ENCODE data around the gene SRSF4.

Gene SRSF4

GRCh38 chr1:29179641-29180184, 2.0 kb downstream of the SRSF4 start:
- 11% methylated on average over 1 of the region's 4 CpGs for WGBS (ENCODE audit: insufficient coverage)
- POLR2A ChIA-PET = no interaction called here
- peaks cover 19 to 44% (median 28%) of the 10 kb centered on the region in 4 experiments for H3K4me1 ChIP-seq (ENCODE audit: control extremely low read depth in 1 of 4, control insufficient read depth in 4 of 4, insufficient read depth in 4 of 4, low read length in 3 of 4)

GRCh38 chr1:29177022-29177705, 4.5 kb downstream of the SRSF4 start:
- Histone ChIP-seq H3K4me1 (ENCODE audit: control extremely low read depth in 1 of 4, control insufficient read depth in 4 of 4, insufficient read depth in 4 of 4, low read length in 3 of 4) (peaks cover 19 to 33% (median 20%) of the 10 kb centered on the region in 4 experiments), H3K27ac (ENCODE audit: insufficient read depth in 1 of 2, low read depth in 1 of 2, low read length in 2 of 2, poor library complexity in 1 of 2, severe bottlenecking in 2 of 2) (no peak overlapping the region), H3K36me3 (ENCODE audit: control insufficient read depth in 4 of 4, insufficient read depth in 4 of 4, low read length in 3 of 4) (peaks cover 2 to 21% (median 4%) of the 10 kb centered on the region in 4 experiments), H3K9me3 (ENCODE audit: control extremely low read depth in 1 of 5, control insufficient read depth in 4 of 5, insufficient read depth in 2 of 5, low read depth in 1 of 5, low read length in 4 of 5) (no peaks in the 10 kb centered on the region), H3K4me3 (ENCODE audit: control insufficient read depth in 1 of 7, extremely low read depth in 1 of 7, insufficient read depth in 4 of 7, low read depth in 2 of 7, low read length in 6 of 7) (no peak overlapping the region), H3K27me3 (replicated peaks in 2 of 5; ENCODE audit: control insufficient read depth in 4 of 5, insufficient read depth in 5 of 5, low read length in 4 of 5) (no peaks in the 10 kb centered on the region)
- ChIA-PET CTCF (interaction anchor here (1.2 kb wide), 1 partner anchor 28 kb away, joined by 4 read pairs; no protein-coding TSS in a partner anchor), POLR2A (no interaction called here)
- 87% methylated on average over 9 of the region's 12 CpGs for WGBS (ENCODE audit: insufficient coverage)
- no peak for DNase-seq

More at GRCh38 chr1:29179641-29180184, 2.0 kb downstream of the SRSF4 start:
- Histone ChIP-seq H3K36me3 (ENCODE audit: control insufficient read depth in 4 of 4, insufficient read depth in 4 of 4, low read length in 3 of 4) (peaks cover 0 to 18% (median 3%) of the 10 kb centered on the region in 4 experiments), H3K27me3 (replicated peaks in 2 of 5; ENCODE audit: control insufficient read depth in 4 of 5, insufficient read depth in 5 of 5, low read length in 4 of 5) (no peaks in the 10 kb centered on the region), H3K9me3 (ENCODE audit: control extremely low read depth in 1 of 5, control insufficient read depth in 4 of 5, insufficient read depth in 2 of 5, low read depth in 1 of 5, low read length in 4 of 5) (no peaks in the 10 kb centered on the region), H3K27ac (ENCODE audit: insufficient read depth in 1 of 2, low read depth in 1 of 2, low read length in 2 of 2, poor library complexity in 1 of 2, severe bottlenecking in 2 of 2) (peak overlapping the region; percentile 98 to 99), H3K4me3 (ENCODE audit: control insufficient read depth in 1 of 7, extremely low read depth in 1 of 7, insufficient read depth in 4 of 7, low read depth in 2 of 7, low read length in 6 of 7) (peak overlapping the region in 6 of 7 experiments; percentile 85 to 97 (median 95))
- CTCF ChIA-PET = interaction anchor here (1.4 to 10.1 kb wide), 3 partner anchors 16 to 21 kb away, joined by 3 to 89 read pairs (median 76); no protein-coding TSS in a partner anchor
- DNase-seq = peak; percentile 40 to 71 (median 49)

- ChIA-PET CTCF (interaction anchor here (1.2 kb wide), 1 partner anchor 27 kb away, joined by 4 read pairs; no protein-coding TSS in a partner anchor), POLR2A (no interaction called here)
- peaks cover 19 to 32% (median 20%) of the 10 kb centered on the region in 4 experiments for H3K4me1 ChIP-seq (ENCODE audit: control extremely low read depth in 1 of 4, control insufficient read depth in 4 of 4, insufficient read depth in 4 of 4, low read length in 3 of 4)
- whole genome bisulfite sequencing (ENCODE audit: insufficient coverage) = no CpG with 5 or more reads among the region's 4 CpGs
- peaks cover 2 to 21% (median 4%) of the 10 kb centered on the region in 4 experiments for H3K36me3 ChIP-seq (ENCODE audit: control insufficient read depth in 4 of 4, insufficient read depth in 4 of 4, low read length in 3 of 4)
- H3K4me3 ChIP-seq (ENCODE audit: control insufficient read depth in 1 of 7, extremely low read depth in 1 of 7, insufficient read depth in 4 of 7, low read depth in 2 of 7, low read length in 6 of 7) = no peak overlapping the region
- H3K9me3 ChIP-seq (ENCODE audit: control extremely low read depth in 1 of 5, control insufficient read depth in 4 of 5, insufficient read depth in 2 of 5, low read depth in 1 of 5, low read length in 4 of 5) = no peaks in the 10 kb centered on the region
- no peak for DNase-seq
- no peaks in the 10 kb centered on the region for H3K27me3 ChIP-seq (replicated peaks in 2 of 5; ENCODE audit: control insufficient read depth in 4 of 5, insufficient read depth in 5 of 5, low read length in 4 of 5)
- no peak overlapping the region for H3K27ac ChIP-seq (ENCODE audit: insufficient read depth in 1 of 2, low read depth in 1 of 2, low read length in 2 of 2, poor library complexity in 1 of 2, severe bottlenecking in 2 of 2)
Observed at GRCh38 chr1:29176576-29176975, 5.1 kb downstream of the SRSF4 start.

- ChIA-PET CTCF (interaction anchor here (1.3 kb wide), 1 partner anchor 30 kb away, joined by 5 read pairs; no protein-coding TSS in a partner anchor), POLR2A (interaction anchor here (1.1 kb wide), 1 partner anchor 9 kb away, joined by 3 read pairs; the partner anchor contains the start of gene SRSF4)
- Histone ChIP-seq H3K4me3 (ENCODE audit: control insufficient read depth in 1 of 7, extremely low read depth in 1 of 7, insufficient read depth in 4 of 7, low read depth in 2 of 7, low read length in 6 of 7) (no peak overlapping the region), H3K9me3 (ENCODE audit: control extremely low read depth in 1 of 5, control insufficient read depth in 4 of 5, insufficient read depth in 2 of 5, low read depth in 1 of 5, low read length in 4 of 5) (no peaks in the 10 kb centered on the region), H3K27me3 (replicated peaks in 2 of 5; ENCODE audit: control insufficient read depth in 4 of 5, insufficient read depth in 5 of 5, low read length in 4 of 5) (no peaks in the 10 kb centered on the region), H3K4me1 (ENCODE audit: control extremely low read depth in 1 of 4, control insufficient read depth in 4 of 4, insufficient read depth in 4 of 4, low read length in 3 of 4) (peaks cover 0 to 5% (median 0%) of the 10 kb centered on the region in 4 experiments), H3K36me3 (ENCODE audit: control insufficient read depth in 4 of 4, insufficient read depth in 4 of 4, low read length in 3 of 4) (peaks cover 3 to 29% (median 9%) of the 10 kb centered on the region in 4 experiments), H3K27ac (ENCODE audit: insufficient read depth in 1 of 2, low read depth in 1 of 2, low read length in 2 of 2, poor library complexity in 1 of 2, severe bottlenecking in 2 of 2) (no peak overlapping the region)
- whole genome bisulfite sequencing (ENCODE audit: insufficient coverage) = 100% methylated on average over 4 of the region's 8 CpGs
- no peak for DNase-seq
Observed at GRCh38 chr1:29172415-29172939, 9.2 kb downstream of the SRSF4 start.

GRCh38 chr1:29171521-29171920, 10.2 kb downstream of the SRSF4 start:
- H3K36me3 ChIP-seq (ENCODE audit: control insufficient read depth in 4 of 4, insufficient read depth in 4 of 4, low read length in 3 of 4) = peaks cover 4 to 34% (median 13%) of the 10 kb centered on the region in 4 experiments
- 100% methylated on average over 2 of the region's 5 CpGs for WGBS (ENCODE audit: insufficient coverage)
- H3K4me3 ChIP-seq (ENCODE audit: control insufficient read depth in 1 of 7, extremely low read depth in 1 of 7, insufficient read depth in 4 of 7, low read depth in 2 of 7, low read length in 6 of 7) = no peak overlapping the region
- H3K27me3 ChIP-seq (replicated peaks in 2 of 5; ENCODE audit: control insufficient read depth in 4 of 5, insufficient read depth in 5 of 5, low read length in 4 of 5) = no peaks in the 10 kb centered on the region
- no peak for DNase-seq
- no peaks in the 10 kb centered on the region for H3K9me3 ChIP-seq (ENCODE audit: control extremely low read depth in 1 of 5, control insufficient read depth in 4 of 5, insufficient read depth in 2 of 5, low read depth in 1 of 5, low read length in 4 of 5)
- CTCF ChIA-PET = interaction anchor here (1.3 kb wide), 1 partner anchor 31 kb away, joined by 5 read pairs; no protein-coding TSS in a partner anchor
- POLR2A ChIA-PET = no interaction called here
- no peak overlapping the region for H3K27ac ChIP-seq (ENCODE audit: insufficient read depth in 1 of 2, low read depth in 1 of 2, low read length in 2 of 2, poor library complexity in 1 of 2, severe bottlenecking in 2 of 2)
- H3K4me1 ChIP-seq (ENCODE audit: control extremely low read depth in 1 of 4, control insufficient read depth in 4 of 4, insufficient read depth in 4 of 4, low read length in 3 of 4) = peaks cover 0 to 2% (median 0%) of the 10 kb centered on the region in 4 experiments

GRCh38 chr1:29171089-29171488, 10.6 kb downstream of the SRSF4 start:
- no peak overlapping the region for H3K27ac ChIP-seq (ENCODE audit: insufficient read depth in 1 of 2, low read depth in 1 of 2, low read length in 2 of 2, poor library complexity in 1 of 2, severe bottlenecking in 2 of 2)
- no peak for DNase-seq
- no peak overlapping the region for H3K4me3 ChIP-seq (ENCODE audit: control insufficient read depth in 1 of 7, extremely low read depth in 1 of 7, insufficient read depth in 4 of 7, low read depth in 2 of 7, low read length in 6 of 7)
- H3K4me1 ChIP-seq (ENCODE audit: control extremely low read depth in 1 of 4, control insufficient read depth in 4 of 4, insufficient read depth in 4 of 4, low read length in 3 of 4) = no peaks in the 10 kb centered on the region
- 71% methylated on average over 1 of the region's 3 CpGs for WGBS (ENCODE audit: insufficient coverage)
- ChIA-PET CTCF (interaction anchor here (1.6 kb wide), 1 partner anchor 31 kb away, joined by 4 read pairs; no protein-coding TSS in a partner anchor), POLR2A (no interaction called here)
- H3K36me3 ChIP-seq (ENCODE audit: control insufficient read depth in 4 of 4, insufficient read depth in 4 of 4, low read length in 3 of 4) = peaks cover 8 to 38% (median 17%) of the 10 kb centered on the region in 4 experiments
- H3K9me3 ChIP-seq (ENCODE audit: control extremely low read depth in 1 of 5, control insufficient read depth in 4 of 5, insufficient read depth in 2 of 5, low read depth in 1 of 5, low read length in 4 of 5) = no peaks in the 10 kb centered on the region
- no peaks in the 10 kb centered on the region for H3K27me3 ChIP-seq (replicated peaks in 2 of 5; ENCODE audit: control insufficient read depth in 4 of 5, insufficient read depth in 5 of 5, low read length in 4 of 5)
